ENCODE data around the gene AP1M1.

- TF ChIP-seq NFRKB (IDR thresholded peaks at IDR 0.05) (no peak), ELF4 (IDR thresholded peaks at IDR 0.05) (no peak), FOXM1 (IDR thresholded peaks at IDR 0.05; ENCODE audit: borderline replicate concordance) (no peak)
Measured at GRCh38 chr19:16260812-16261161, 63.1 kb downstream of the AP1M1 start.
